Measurements from ENCODE around the gene STARD5.

DNA sequence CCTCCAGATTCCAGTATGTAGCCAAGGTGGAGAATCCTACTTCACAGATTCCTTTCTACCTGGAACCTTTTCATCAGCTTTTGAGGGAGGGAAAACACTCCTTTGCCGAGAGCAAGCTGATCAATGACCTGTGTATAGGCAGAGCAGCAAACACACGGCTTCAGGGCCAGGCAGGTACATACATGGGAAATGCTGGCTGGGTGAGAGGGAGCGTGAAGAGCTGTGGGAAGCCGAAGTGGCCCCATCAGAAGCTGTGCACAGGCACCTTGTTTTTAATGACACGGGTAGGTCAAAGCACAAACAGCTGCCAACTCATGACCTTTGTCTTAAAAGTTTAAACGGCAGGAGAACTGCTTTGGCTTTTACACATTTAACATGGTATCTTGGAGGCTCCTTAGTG is 25.3 kb downstream of the STARD5 start:
- TF ChIP-seq EP300 (IDR thresholded peaks at IDR 0.05) (no peak), POLR2A (IDR thresholded peaks at IDR 0.05) (no peak), CTCF (IDR thresholded peaks at IDR 0.05) (no peak)

Measured in tibial nerve (tissue), 4 donors.